ENCODE measurements around the gene HEXB. TPM values are rescaled to one million over a fixed set of nuclear protein-coding genes. Genes with fewer than 3 reads are reported as not detected.

The HEXB gene
- total and polyA plus RNA-seq, 2 of the 4 experiments (the other 2 are of a cell fraction) = 76.7 to 126 TPM

- Histone ChIP-seq H3K79me1 (ENCODE audit: low read depth in 1 of 2, low read length in 2 of 2) (no peaks in the 10 kb centered on the region), H3K4me2 (ENCODE audit: low read depth, low read length) (no peak overlapping the region), H4K91ac (ENCODE audit: insufficient read depth, low read depth, low read length) (no peak overlapping the region), H3K23ac (ENCODE audit: low read depth, low read length) (no peak overlapping the region), H3K9me1 (ENCODE audit: insufficient read depth, low read length) (no peaks in the 10 kb centered on the region), H2BK5ac (ENCODE audit: low read depth, low read length, poor library complexity, severe bottlenecking) (no peak overlapping the region), H4K8ac (ENCODE audit: low read depth in 2 of 2, low read length in 2 of 2) (no peak overlapping the region), H2BK120ac (ENCODE audit: low read depth, low read length) (no peak overlapping the region), H4K20me1 (ENCODE audit: insufficient read depth, low read length) (no peaks in the 10 kb centered on the region), H3K14ac (replicated peaks; ENCODE audit: low read depth, low read length) (no peak overlapping the region), H3K36me3 (ENCODE audit: control insufficient read depth, insufficient read depth, low read length) (no peaks in the 10 kb centered on the region), H3K27ac (ENCODE audit: insufficient read depth, low read length) (no peak overlapping the region), H3K9me3 (ENCODE audit: control insufficient read depth, insufficient read depth, low read length) (no peaks in the 10 kb centered on the region), H2AFZ (replicated peaks; ENCODE audit: low read length, poor library complexity) (no peak overlapping the region), H3K4ac (ENCODE audit: low read depth, low read length) (no peak overlapping the region), H3K9ac (ENCODE audit: low read depth, low read length) (no peak overlapping the region), H2AK9ac (replicated peaks; ENCODE audit: low read depth, low read length, poor library complexity) (no peak overlapping the region), H3K56ac (ENCODE audit: extremely low read depth, insufficient read depth, low read length) (no peak overlapping the region), H3K18ac (ENCODE audit: low read depth, low read length) (no peak overlapping the region), H3K4me3 (ENCODE audit: insufficient read depth, low read depth, low read length) (no peak overlapping the region), H2BK20ac (ENCODE audit: low read depth, low read length) (no peak overlapping the region), H3K27me3 (ENCODE audit: control insufficient read depth, insufficient read depth, low read length) (no peaks in the 10 kb centered on the region), H2BK15ac (ENCODE audit: low read depth, low read length) (no peak overlapping the region), H4K5ac (ENCODE audit: low read depth, low read length) (no peak overlapping the region), H2AK5ac (ENCODE audit: low read depth, low read length) (no peak overlapping the region), H3K4me1 (ENCODE audit: control insufficient read depth, insufficient read depth, low read length) (no peaks in the 10 kb centered on the region)
- dilution Hi-C loops (cut with HindIII; ENCODE audit: low sequenced_read_pairs, unreplicated experiment) (no loop called here), in situ Hi-C loops (cut with MboI; ENCODE audit: low sequenced_read_pairs) (loop anchor here (25.0 kb wide), 1 partner anchor 610 kb away; no protein-coding TSS in a partner anchor), intact Hi-C loops (cut with micrococcal nuclease) (no loop called here)
- no TSS peak for BruUV-seq (replicated peaks)
- DNase-seq (no peak), ATAC-seq (ENCODE audit: low read depth) (no peak)
- TF ChIP-seq RCOR1 (IDR thresholded peaks at IDR 0.05; ENCODE audit: insufficient replicate concordance, low read length) = no peak
- no peak for TF ChIP-seq ELK1 (IDR thresholded peaks at IDR 0.05; ENCODE audit: borderline replicate concordance, low read depth, low read length)
- no peak for TF ChIP-seq RAD21 (IDR thresholded peaks at IDR 0.05; ENCODE audit: low read length)
- TF ChIP-seq USF2 (IDR thresholded peaks at IDR 0.05; ENCODE audit: low read depth, low read length) = no peak
- TF ChIP-seq BHLHE40 (IDR thresholded peaks at IDR 0.05; ENCODE audit: low read depth, low read length) = no peak
- no peak for TF ChIP-seq FOS (IDR thresholded peaks at IDR 0.05; ENCODE audit: low read depth, low read length)
- no peak for TF ChIP-seq POLR2A (IDR thresholded peaks at IDR 0.05; ENCODE audit: low read depth, low read length)
- no peak for TF ChIP-seq CHD1 (IDR thresholded peaks at IDR 0.05; ENCODE audit: low read depth, low read length)
- TF ChIP-seq RFX5 (IDR thresholded peaks at IDR 0.05; ENCODE audit: low read depth, low read length) = no peak
- no peak for TF ChIP-seq MAZ (IDR thresholded peaks at IDR 0.05; ENCODE audit: borderline replicate concordance, low read depth, low read length)
- no peak for TF ChIP-seq SMC3 (IDR thresholded peaks at IDR 0.05; ENCODE audit: low read depth, low read length)
- ChIA-PET CTCF (no interaction called here), POLR2A (ENCODE audit: unreplicated experiment) (no interaction called here)
- no CpG with 5 or more reads among the region's 3 CpGs for WGBS, 2 experiments (ENCODE audit: extremely low coverage in 2 of 2, insufficient read length in 1 of 2)
Measured at GRCh38 chr5:74652576-74652975, 32.5 kb upstream of the HEXB start.

Data from IMR-90 (cell line).